ENCODE measurements around the gene DCC.

Gene DCC

GRCh38 chr18:52403291-52404021 is 63.5 kb downstream of the DCC start:
- Histone ChIP-seq H3K79me2 (no peaks in the 10 kb centered on the region), H3K9me3 (ENCODE audit: control insufficient read depth, low read length) (no peaks in the 10 kb centered on the region), H3K36me3 (ENCODE audit: control insufficient read depth, insufficient read depth, low read length) (no peaks in the 10 kb centered on the region), H3K4me1 (no peaks in the 10 kb centered on the region), H3K4me2 (ENCODE audit: low read length) (no peak overlapping the region), H3K27ac (no peak overlapping the region), H3K9ac (no peak overlapping the region), H3K4me3 (ENCODE audit: low read depth, low read length) (no peak overlapping the region), H3K27me3 (ENCODE audit: control insufficient read depth, insufficient read depth, low read length) (no peaks in the 10 kb centered on the region), H2AFZ (no peak overlapping the region)
- TF ChIP-seq CTCF (IDR thresholded peaks at IDR 0.05): no peak

DNA sequence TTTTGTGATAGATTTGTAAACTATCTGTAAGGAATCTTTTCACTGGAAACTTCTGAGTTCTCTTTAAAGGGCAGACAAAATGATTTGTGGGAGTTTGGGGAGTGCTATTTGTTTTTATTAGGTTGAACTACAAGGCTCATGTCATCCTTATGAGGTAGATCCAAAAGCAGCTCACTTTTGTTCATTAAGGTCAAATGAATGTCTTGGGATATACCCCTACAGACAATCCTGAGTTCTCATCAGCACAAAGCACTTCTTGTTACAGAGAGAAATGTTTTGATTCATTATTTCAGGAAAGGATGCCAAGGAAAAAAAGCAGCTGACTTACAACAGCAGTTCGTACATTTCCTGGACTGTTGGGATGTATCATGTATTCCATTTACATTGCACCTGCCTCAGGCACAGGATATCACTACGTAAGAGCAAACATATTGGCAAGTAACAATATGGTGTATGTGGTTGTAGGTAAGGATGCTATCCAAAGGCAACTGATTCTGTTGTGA is 68.9 kb downstream of the DCC start:
- no peaks in the 10 kb centered on the region for H3K36me3 ChIP-seq (ENCODE audit: control insufficient read depth, insufficient read depth, low read length)
- no peak overlapping the region for H3K4me3 ChIP-seq (ENCODE audit: low read depth, low read length)
- H3K4me1 ChIP-seq: no peaks in the 10 kb centered on the region
- H3K9me3 ChIP-seq (ENCODE audit: control insufficient read depth, low read length): no peaks in the 10 kb centered on the region
- no peaks in the 10 kb centered on the region for H3K27me3 ChIP-seq (ENCODE audit: control insufficient read depth, insufficient read depth, low read length)
- H2AFZ ChIP-seq: no peak overlapping the region
- TF ChIP-seq CTCF (IDR thresholded peaks at IDR 0.05): no peak
- no peak overlapping the region for H3K9ac ChIP-seq
- H3K79me2 ChIP-seq: no peaks in the 10 kb centered on the region
- no peak overlapping the region for H3K4me2 ChIP-seq (ENCODE audit: low read length)
- no peak overlapping the region for H3K27ac ChIP-seq

DNA sequence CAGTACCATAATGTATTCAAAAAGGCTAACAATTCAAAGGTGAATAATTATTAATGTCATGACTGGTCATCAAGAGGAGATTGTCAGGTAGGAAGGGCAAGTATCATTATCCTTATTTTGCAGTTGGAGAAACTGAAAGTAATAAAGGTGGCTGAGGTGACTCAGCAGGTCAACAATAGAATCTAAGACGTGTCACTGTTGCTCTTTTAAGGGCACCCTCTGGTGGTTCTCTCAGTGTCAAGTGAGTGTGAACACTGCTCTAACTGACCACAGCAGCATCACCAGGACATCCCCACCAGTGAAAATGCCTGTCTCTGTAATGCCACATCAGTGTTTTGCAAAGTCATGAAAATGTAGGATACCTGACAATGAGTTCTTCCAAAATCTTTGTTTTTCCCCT is 69.7 kb downstream of the DCC start:
- Histone ChIP-seq H3K4me1 (no peaks in the 10 kb centered on the region), H3K4me2 (ENCODE audit: low read length) (no peak overlapping the region), H3K36me3 (ENCODE audit: control insufficient read depth, insufficient read depth, low read length) (no peaks in the 10 kb centered on the region), H3K9ac (no peak overlapping the region), H2AFZ (no peak overlapping the region), H3K27me3 (ENCODE audit: control insufficient read depth, insufficient read depth, low read length) (no peaks in the 10 kb centered on the region), H3K79me2 (no peaks in the 10 kb centered on the region), H3K9me3 (ENCODE audit: control insufficient read depth, low read length) (no peaks in the 10 kb centered on the region), H3K4me3 (ENCODE audit: low read depth, low read length) (no peak overlapping the region), H3K27ac (no peak overlapping the region)
- TF ChIP-seq CTCF (IDR thresholded peaks at IDR 0.05): no peak

GRCh38 chr18:52415131-52415530 is 75.1 kb downstream of the DCC start:
- Histone ChIP-seq H3K4me1 (no peaks in the 10 kb centered on the region), H3K79me2 (no peaks in the 10 kb centered on the region), H3K27me3 (ENCODE audit: control insufficient read depth, insufficient read depth, low read length) (no peaks in the 10 kb centered on the region), H3K27ac (no peak overlapping the region), H3K36me3 (ENCODE audit: control insufficient read depth, insufficient read depth, low read length) (no peaks in the 10 kb centered on the region), H3K9ac (no peak overlapping the region), H3K9me3 (ENCODE audit: control insufficient read depth, low read length) (no peaks in the 10 kb centered on the region), H3K4me3 (ENCODE audit: low read depth, low read length) (no peak overlapping the region), H2AFZ (no peak overlapping the region), H3K4me2 (ENCODE audit: low read length) (no peak overlapping the region)
- no peak for TF ChIP-seq CTCF (IDR thresholded peaks at IDR 0.05)
